Activated CD8-positive, alpha-beta memory T cell treated with anti-CD3 and anti-CD28 coated beads, Interleukin-2, amount 10 ng/mL, durations not matched to agents 7 days and 5 days (primary cell): ENCODE results near the gene PSMD10. TPM values are rescaled to one million over a fixed set of nuclear protein-coding genes. Genes with fewer than 3 reads are reported as not detected.

Source experiments
- ATAC-seq: fragments of 150-1000 bp; cut with Tn5 transposase; one replicate; pipeline ENCODE4 v1.10.0; 2021; ENCODE audit warnings: moderate library complexity
- CTCF ChIA-PET: fragments of 350-600 bp; sonication (Branson Sonifier 250); formaldehyde crosslinking; loops from one replicate; lab custom pipeline; 2021; ENCODE audit warnings: antibody characterized with exemption; lab: Charles Lee
- DNase-seq: peaks from one replicate; pipeline ENCODE4 v3.0.0-alpha.2; 2020
- H3K27ac Mint-ChIP-seq: one replicate; pipeline ENCODE4 v1.8.0; 2021; ENCODE audit warnings: mild to moderate bottlenecking, mixed read lengths
- H3K27me3 Mint-ChIP-seq: one replicate; pipeline ENCODE4 v1.8.0; 2021; ENCODE audit warnings: mixed read lengths
- H3K36me3 Mint-ChIP-seq: one replicate; pipeline ENCODE4 v1.8.0; 2021; ENCODE audit warnings: mild to moderate bottlenecking, mixed read lengths
- H3K4me1 Mint-ChIP-seq: one replicate; pipeline ENCODE4 v1.8.0; 2021; ENCODE audit warnings: mixed read lengths
- H3K4me3 Mint-ChIP-seq: one replicate; pipeline ENCODE4 v1.8.0; 2021; ENCODE audit warnings: mild to moderate bottlenecking, moderate library complexity, mixed read lengths
- H3K9me3 Mint-ChIP-seq: one replicate; pipeline ENCODE4 v1.8.0; 2022; ENCODE audit warnings: low read depth, mixed read lengths
- total RNA-seq, 2 experiments: library from RNA; stranded (reverse); gene quantifications; one replicate each; pipeline ENCODE4 v1.2.3, GENCODE V29; 2021

Gene PSMD10
- total RNA-seq, 2 experiments from 2014 or later: 29.9 to 31.1 TPM

DNA sequence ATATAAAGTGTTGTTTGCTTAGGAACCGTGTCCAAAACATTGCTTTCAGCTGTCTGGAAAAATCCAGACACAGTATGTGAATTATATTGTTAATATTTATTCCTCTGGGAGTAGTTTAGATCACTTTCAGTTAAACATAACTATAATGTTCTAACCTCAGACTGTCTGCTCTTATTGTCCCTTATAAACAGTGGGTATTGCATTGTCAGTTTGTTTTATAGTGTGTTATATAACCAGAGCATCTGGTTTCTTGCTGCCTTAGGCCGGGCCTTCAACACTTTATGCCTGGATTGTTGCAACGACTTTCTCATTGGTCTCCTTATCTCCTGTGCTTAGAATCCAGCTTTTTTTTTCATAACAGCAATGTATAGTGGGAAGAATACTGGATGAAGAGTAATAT lies 26.6 kb upstream of the PSMD10 start:
- peaks cover 13% of the 10 kb centered on the region for H3K4me1 Mint-ChIP-seq
- H3K4me3 Mint-ChIP-seq: no peak overlapping the region
- H3K9me3 Mint-ChIP-seq: no peaks in the 10 kb centered on the region
- CTCF ChIA-PET: no interaction called here
- DNase-seq (no peak), ATAC-seq (no peak)
- H3K27ac Mint-ChIP-seq: no peak overlapping the region
- H3K27me3 Mint-ChIP-seq: no peaks in the 10 kb centered on the region
- H3K36me3 Mint-ChIP-seq: no peaks in the 10 kb centered on the region

- DNase-seq (no peak), ATAC-seq (no peak)
- H3K36me3 Mint-ChIP-seq: no peaks in the 10 kb centered on the region
- no peak overlapping the region for H3K4me3 Mint-ChIP-seq
- CTCF ChIA-PET: no interaction called here
- no peak overlapping the region for H3K27ac Mint-ChIP-seq
- no peaks in the 10 kb centered on the region for H3K9me3 Mint-ChIP-seq
- H3K27me3 Mint-ChIP-seq: no peaks in the 10 kb centered on the region
- peaks cover 3% of the 10 kb centered on the region for H3K4me1 Mint-ChIP-seq
These were observed 23.2 kb upstream of the PSMD10 start for GRCh38 chrX:108114541-108114940.

DNA sequence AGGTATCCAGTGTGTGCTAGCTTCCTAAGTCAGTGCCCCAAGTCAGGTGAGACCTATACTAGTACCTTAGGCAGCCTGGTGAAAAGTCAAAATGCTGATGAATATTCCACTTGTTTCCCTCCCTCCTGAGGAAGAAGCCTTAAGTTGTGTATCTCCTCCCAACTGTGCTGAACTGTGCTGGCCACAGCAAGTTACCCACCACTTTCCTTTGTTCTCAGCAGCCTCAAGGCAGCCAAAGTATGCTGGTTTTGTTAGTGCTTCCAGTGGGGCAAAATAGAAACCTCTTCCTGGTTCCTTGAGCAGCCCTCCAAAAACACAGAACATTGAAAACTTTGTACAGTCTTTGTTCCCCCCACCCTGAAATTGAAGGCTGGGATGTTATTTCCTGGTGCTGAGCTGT lies 14.1 kb upstream of the PSMD10 start:
- Mint-ChIP-seq H3K9me3 (no peaks in the 10 kb centered on the region), H3K27me3 (no peaks in the 10 kb centered on the region), H3K4me1 (no peaks in the 10 kb centered on the region), H3K36me3 (peaks cover 13% of the 10 kb centered on the region), H3K27ac (no peak overlapping the region), H3K4me3 (no peak overlapping the region)
- DNase-seq (no peak), ATAC-seq (no peak)
- CTCF ChIA-PET: no interaction called here

DNA sequence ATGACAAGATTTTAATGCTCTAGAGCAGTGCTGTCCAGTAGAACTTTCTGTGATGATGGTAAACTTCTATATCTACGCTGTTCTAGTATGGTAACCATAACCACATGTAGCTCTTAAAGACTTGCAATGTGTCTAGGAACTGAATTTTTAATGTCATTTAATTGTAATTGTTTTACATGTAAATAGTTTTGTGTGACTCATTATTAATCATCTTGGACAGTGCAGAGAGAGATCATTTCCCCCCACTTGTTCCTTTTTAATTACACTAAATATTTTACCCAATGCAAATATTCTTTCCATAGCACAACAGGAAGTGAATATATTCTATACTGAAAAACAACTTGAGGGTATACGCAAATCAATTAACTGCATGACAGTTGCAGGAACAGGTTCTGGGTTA lies 6.0 kb upstream of the PSMD10 start:
- no peaks in the 10 kb centered on the region for H3K9me3 Mint-ChIP-seq
- no peak overlapping the region for H3K4me3 Mint-ChIP-seq
- H3K27ac Mint-ChIP-seq: no peak overlapping the region
- CTCF ChIA-PET: interaction anchor here (0.5 to 1.1 kb wide), 2 partner anchors 33 to 42 kb away, joined by 3 read pairs; no protein-coding TSS in a partner anchor
- no peak for ATAC-seq
- H3K36me3 Mint-ChIP-seq: peaks cover 2% of the 10 kb centered on the region
- peaks cover 10% of the 10 kb centered on the region for H3K4me1 Mint-ChIP-seq
- DNase-seq: no peak
- no peaks in the 10 kb centered on the region for H3K27me3 Mint-ChIP-seq

GRCh38 chrX:108091878-108092291 lies 543 bp upstream of the PSMD10 start:
- Mint-ChIP-seq H3K27ac (no peak overlapping the region), H3K36me3 (peaks cover 4% of the 10 kb centered on the region), H3K27me3 (no peaks in the 10 kb centered on the region), H3K4me3 (no peak overlapping the region), H3K4me1 (peaks cover 18% of the 10 kb centered on the region), H3K9me3 (no peaks in the 10 kb centered on the region)
- ATAC-seq: peak; percentile 32
- DNase-seq: no peak
- CTCF ChIA-PET: interaction anchor here (1.0 to 1.3 kb wide), 2 partner anchors 47 to 71 kb away, joined by 4 read pairs; no protein-coding TSS in a partner anchor

- peaks cover 18% of the 10 kb centered on the region for H3K4me1 Mint-ChIP-seq
- CTCF ChIA-PET: interaction anchor here (1.0 to 1.3 kb wide), 2 partner anchors 49 to 70 kb away, joined by 4 read pairs; no protein-coding TSS in a partner anchor
- DNase-seq: no peak
- ATAC-seq: no peak
- no peak overlapping the region for H3K27ac Mint-ChIP-seq
- H3K9me3 Mint-ChIP-seq: no peaks in the 10 kb centered on the region
- peaks cover 4% of the 10 kb centered on the region for H3K36me3 Mint-ChIP-seq
- no peaks in the 10 kb centered on the region for H3K27me3 Mint-ChIP-seq
- no peak overlapping the region for H3K4me3 Mint-ChIP-seq
These were observed 665 bp downstream of the PSMD10 start for GRCh38 chrX:108090491-108091263.

DNA sequence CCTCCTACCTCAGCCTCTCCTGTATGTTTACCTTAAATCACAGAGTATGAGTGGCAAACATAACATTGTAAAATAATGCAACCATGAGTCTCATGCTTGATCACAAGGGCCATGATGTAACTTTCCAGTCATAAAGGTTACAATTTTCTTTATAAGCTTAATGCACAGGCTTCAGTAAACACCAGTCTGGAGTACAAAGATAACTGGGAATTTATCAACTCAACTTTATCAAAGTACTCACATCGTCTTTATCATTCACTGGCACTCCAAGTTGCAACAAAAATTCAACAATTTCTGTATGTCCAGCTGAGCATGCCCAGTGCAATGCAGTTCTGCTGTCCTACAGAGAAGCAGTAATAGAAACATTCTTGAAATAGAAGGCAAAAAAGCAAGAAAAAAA lies 2.8 kb downstream of the PSMD10 start:
- Mint-ChIP-seq H3K9me3 (no peaks in the 10 kb centered on the region), H3K27me3 (no peaks in the 10 kb centered on the region), H3K4me1 (peaks cover 14% of the 10 kb centered on the region), H3K27ac (no peak overlapping the region), H3K36me3 (peaks cover 12% of the 10 kb centered on the region), H3K4me3 (no peak overlapping the region)
- ATAC-seq (no peak), DNase-seq (no peak)
- CTCF ChIA-PET: no interaction called here

DNA sequence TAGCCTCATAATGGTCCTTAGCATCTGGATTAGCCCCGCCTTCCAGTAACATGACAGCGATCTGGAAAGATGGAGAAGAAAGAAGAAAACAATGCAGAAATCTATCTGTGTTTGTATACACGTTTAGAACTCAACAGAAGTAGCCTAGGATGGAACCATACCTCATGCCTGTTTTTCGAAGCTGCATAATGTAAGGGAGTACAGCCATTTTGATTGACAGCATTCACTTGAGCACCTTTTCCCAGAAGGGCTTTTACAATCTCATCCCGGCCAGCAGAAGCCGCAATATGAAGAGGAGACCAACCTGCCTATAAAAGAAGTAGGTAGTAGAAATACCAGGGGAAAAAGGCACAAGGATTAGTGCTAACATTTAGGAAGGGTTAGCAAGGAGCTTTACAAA lies 3.5 kb downstream of the PSMD10 start:
- no peak overlapping the region for H3K27ac Mint-ChIP-seq
- DNase-seq (no peak), ATAC-seq (no peak)
- H3K4me1 Mint-ChIP-seq: peaks cover 8% of the 10 kb centered on the region
- H3K9me3 Mint-ChIP-seq: no peaks in the 10 kb centered on the region
- no peak overlapping the region for H3K4me3 Mint-ChIP-seq
- CTCF ChIA-PET: no interaction called here
- no peaks in the 10 kb centered on the region for H3K27me3 Mint-ChIP-seq
- H3K36me3 Mint-ChIP-seq: peaks cover 12% of the 10 kb centered on the region

DNA sequence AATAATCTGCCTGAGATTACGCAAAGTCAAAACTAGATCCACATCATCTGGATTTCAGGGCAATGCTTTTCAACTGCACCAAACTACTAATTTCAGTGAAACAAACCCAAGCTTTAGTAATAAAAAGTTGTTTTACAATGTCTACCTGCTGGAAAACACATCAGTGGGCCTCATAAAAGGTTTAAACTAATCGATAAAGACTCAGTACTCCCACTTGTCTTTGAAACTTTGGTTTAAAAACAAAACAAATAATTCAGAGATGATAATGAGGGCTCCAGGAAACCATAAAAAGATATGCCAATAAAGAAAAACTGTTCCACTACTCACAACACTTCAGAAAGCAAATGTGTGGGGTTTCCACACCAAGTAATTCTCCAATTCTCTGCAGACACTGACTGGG lies 10.2 kb downstream of the PSMD10 start:
- Mint-ChIP-seq H3K27me3 (no peaks in the 10 kb centered on the region), H3K27ac (no peak overlapping the region), H3K36me3 (peaks cover 8% of the 10 kb centered on the region), H3K9me3 (no peaks in the 10 kb centered on the region), H3K4me1 (no peaks in the 10 kb centered on the region), H3K4me3 (no peak overlapping the region)
- CTCF ChIA-PET: interaction anchor here (1.3 kb wide), 1 partner anchor 58 kb away, joined by 3 read pairs; no protein-coding TSS in a partner anchor
- no peak for DNase-seq
- ATAC-seq: no peak

DNA sequence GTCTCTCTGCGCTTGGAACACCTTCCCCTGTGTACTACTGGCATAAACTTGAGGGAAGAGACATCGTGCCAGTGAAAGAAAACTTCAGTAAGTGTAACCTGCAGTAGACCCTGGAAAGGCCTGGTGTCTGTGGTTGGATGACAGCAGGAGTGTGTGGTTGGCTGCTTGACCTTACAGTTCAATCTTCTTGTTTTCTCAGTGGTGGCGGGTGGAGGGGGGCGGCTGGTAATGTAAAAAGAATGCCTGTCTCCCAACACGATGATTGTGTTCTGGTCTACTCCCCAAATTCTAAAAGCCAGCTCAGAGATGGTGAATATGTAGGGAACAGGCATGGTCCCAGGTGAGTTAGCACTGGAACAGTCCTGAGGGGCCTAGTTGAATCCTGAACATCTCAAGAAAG lies 18.6 kb downstream of the PSMD10 start:
- Mint-ChIP-seq H3K27me3 (peaks cover 6% of the 10 kb centered on the region), H3K4me3 (no peak overlapping the region), H3K36me3 (no peaks in the 10 kb centered on the region), H3K27ac (no peak overlapping the region), H3K4me1 (peaks cover 4% of the 10 kb centered on the region), H3K9me3 (no peaks in the 10 kb centered on the region)
- CTCF ChIA-PET: no interaction called here
- DNase-seq (no peak), ATAC-seq (no peak)

DNA sequence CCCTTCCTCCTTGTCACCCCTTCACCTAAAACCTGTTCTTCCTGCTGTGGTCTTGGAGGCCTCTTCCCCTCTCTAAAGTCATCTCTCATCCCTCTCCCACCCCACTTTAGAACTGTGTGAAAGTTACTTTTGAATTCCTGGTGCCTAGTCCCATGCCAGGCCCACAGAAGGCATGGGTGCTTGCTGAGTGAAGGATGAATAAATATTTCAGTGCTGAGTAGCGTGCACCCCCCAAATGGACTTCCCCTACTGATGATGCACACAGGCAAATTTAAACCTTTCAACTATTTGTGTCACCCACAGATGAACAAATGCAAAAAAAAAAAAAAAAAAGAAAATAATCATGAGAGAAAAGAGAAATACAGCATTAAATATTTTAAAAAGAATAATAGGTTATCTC lies 19.8 kb downstream of the PSMD10 start:
- no peak overlapping the region for H3K4me3 Mint-ChIP-seq
- H3K27me3 Mint-ChIP-seq: peaks cover 6% of the 10 kb centered on the region
- no peaks in the 10 kb centered on the region for H3K9me3 Mint-ChIP-seq
- H3K27ac Mint-ChIP-seq: no peak overlapping the region
- ATAC-seq (no peak), DNase-seq (no peak)
- peaks cover 4% of the 10 kb centered on the region for H3K4me1 Mint-ChIP-seq
- no peaks in the 10 kb centered on the region for H3K36me3 Mint-ChIP-seq
- CTCF ChIA-PET: interaction anchor here (1.3 to 1.6 kb wide), 2 partner anchors 49 to 51 kb away, joined by 4 to 7 read pairs; no protein-coding TSS in a partner anchor

- Mint-ChIP-seq H3K4me3 (no peak overlapping the region), H3K27ac (no peak overlapping the region), H3K4me1 (peaks cover 4% of the 10 kb centered on the region), H3K36me3 (no peaks in the 10 kb centered on the region), H3K9me3 (no peaks in the 10 kb centered on the region), H3K27me3 (peaks cover 6% of the 10 kb centered on the region)
- DNase-seq: no peak
- no peak for ATAC-seq
- CTCF ChIA-PET: interaction anchor here (1.3 to 1.6 kb wide), 2 partner anchors 48 to 50 kb away, joined by 4 to 7 read pairs; no protein-coding TSS in a partner anchor
These were observed 20.5 kb downstream of the PSMD10 start for GRCh38 chrX:108070891-108071290.

GRCh38 chrX:108068121-108068520 lies 23.2 kb downstream of the PSMD10 start:
- no peak overlapping the region for H3K27ac Mint-ChIP-seq
- H3K4me1 Mint-ChIP-seq: peaks cover 4% of the 10 kb centered on the region
- no peak overlapping the region for H3K4me3 Mint-ChIP-seq
- no peak for ATAC-seq
- H3K36me3 Mint-ChIP-seq: no peaks in the 10 kb centered on the region
- no peak for DNase-seq
- CTCF ChIA-PET: interaction anchor here (1.7 kb wide), 1 partner anchor 47 kb away, joined by 4 read pairs; no protein-coding TSS in a partner anchor
- H3K9me3 Mint-ChIP-seq: no peaks in the 10 kb centered on the region
- H3K27me3 Mint-ChIP-seq: peaks cover 6% of the 10 kb centered on the region

GRCh38 chrX:108064613-108065012 lies 26.7 kb downstream of the PSMD10 start:
- Mint-ChIP-seq H3K4me3 (no peak overlapping the region), H3K4me1 (no peaks in the 10 kb centered on the region), H3K36me3 (no peaks in the 10 kb centered on the region)

More at GRCh38 chrX:108064613-108065012, 26.7 kb downstream of the PSMD10 start:
- H3K27me3 Mint-ChIP-seq: peaks cover 3% of the 10 kb centered on the region
- CTCF ChIA-PET: no interaction called here
- ATAC-seq: no peak
- no peaks in the 10 kb centered on the region for H3K9me3 Mint-ChIP-seq
- no peak overlapping the region for H3K27ac Mint-ChIP-seq
- no peak for DNase-seq
